ENCODE measurements around the gene ADAMTS1. TPM values are rescaled to one million over a fixed set of nuclear protein-coding genes. Genes with fewer than 3 reads are reported as not detected.
"Not testable (repeated sequence)": the region's sequence is repeated elsewhere in the genome, so short reads cannot be mapped to it uniquely, and the experiment has no call there.

Gene ADAMTS1
- total RNA-seq, 1 donor from 2014 or later = 59.3 TPM

GRCh38 chr21:26865857-26866256 lies 20.6 kb upstream of the ADAMTS1 start:
- Histone ChIP-seq H3K4me3 (no peak overlapping the region), H3K27ac (no peak overlapping the region), H3K36me3 (no peaks in the 10 kb centered on the region), H3K9me3 (no peaks in the 10 kb centered on the region), H3K4me1 (no peaks in the 10 kb centered on the region), H3K27me3 (ENCODE audit: low read depth) (no peaks in the 10 kb centered on the region)
- no peak for TF ChIP-seq CTCF (IDR thresholded peaks at IDR 0.05)
- DNase-seq (no peak), ATAC-seq (peak; percentile 78 to 89)
- intact Hi-C loops (cut with DNase I) = no loop called here

GRCh38 chr21:26856871-26857350 lies 11.7 kb upstream of the ADAMTS1 start:
- H3K4me1 ChIP-seq; H3K4me3 ChIP-seq; H3K36me3 ChIP-seq; ATAC-seq; DNase-seq; H3K27ac ChIP-seq; intact Hi-C loops (cut with DNase I); H3K27me3 ChIP-seq (ENCODE audit: low read depth); H3K9me3 ChIP-seq: not testable (repeated sequence)

GRCh38 chr21:26854695-26855094 lies 9.5 kb upstream of the ADAMTS1 start:
- intact Hi-C loops (cut with DNase I); DNase-seq; H3K36me3 ChIP-seq: not testable (repeated sequence)

GRCh38 chr21:26852423-26852822 lies 7.2 kb upstream of the ADAMTS1 start:
- ATAC-seq (no peak), DNase-seq (no peak)
- intact Hi-C loops (cut with DNase I) = no loop called here
- Histone ChIP-seq H3K4me3 (no peak overlapping the region), H3K4me1 (peaks cover under 1% of the 10 kb centered on the region), H3K36me3 (no peaks in the 10 kb centered on the region), H3K27me3 (ENCODE audit: low read depth) (peaks cover 3% of the 10 kb centered on the region), H3K27ac (no peak overlapping the region), H3K9me3 (no peaks in the 10 kb centered on the region)
- no peak for TF ChIP-seq CTCF (IDR thresholded peaks at IDR 0.05)

More at GRCh38 chr21:26854695-26855094, 9.5 kb upstream of the ADAMTS1 start:
- H3K4me3 ChIP-seq; H3K27ac ChIP-seq; H3K4me1 ChIP-seq; ATAC-seq; H3K9me3 ChIP-seq; H3K27me3 ChIP-seq (ENCODE audit: low read depth): not testable (repeated sequence)

GRCh38 chr21:26851109-26851944 lies 6.1 kb upstream of the ADAMTS1 start:
- ATAC-seq = no peak
- Histone ChIP-seq H3K9me3 (no peaks in the 10 kb centered on the region), H3K4me1 (peaks cover 11% of the 10 kb centered on the region), H3K27ac (no peak overlapping the region), H3K36me3 (no peaks in the 10 kb centered on the region), H3K4me3 (no peak overlapping the region), H3K27me3 (ENCODE audit: low read depth) (peaks cover 3% of the 10 kb centered on the region)
- no peak for TF ChIP-seq CTCF (IDR thresholded peaks at IDR 0.05)
- intact Hi-C loops (cut with DNase I) = no loop called here
- no peak for DNase-seq

- Histone ChIP-seq H3K36me3 (no peaks in the 10 kb centered on the region), H3K4me1 (peaks cover 23% of the 10 kb centered on the region), H3K27me3 (ENCODE audit: low read depth) (peaks cover 8% of the 10 kb centered on the region), H3K9me3 (no peaks in the 10 kb centered on the region), H3K27ac (no peak overlapping the region), H3K4me3 (no peak overlapping the region)
- ATAC-seq (no peak), DNase-seq (no peak)
- peak; percentile 65 for TF ChIP-seq CTCF (IDR thresholded peaks at IDR 0.05)
- intact Hi-C loops (cut with DNase I) = no loop called here
Measured at GRCh38 chr21:26850116-26850643, 5.0 kb upstream of the ADAMTS1 start.
